T-cell (primary cell): ENCODE measurements around the gene PRR23C. TPM values are rescaled to one million over a fixed set of nuclear protein-coding genes. Genes with fewer than 3 reads are reported as not detected.

Source experiments
- ATAC-seq, 4 experiments: fragments of 200-7000 bp in 3 of 4; fragments of 150-1000 bp in 1 of 4; cut with Tn5 transposase; replicated peaks in 1 of 4; 1 replicate in 3 of 4; 2 replicates in 1 of 4; pipeline ENCODE4 v1.10.0; 2021; ENCODE audit warnings: moderate library complexity in 3 of 4, mild to moderate bottlenecking in 2 of 4, moderate number of reproducible peaks in 1 of 4
- CTCF ChIA-PET, 2 donors: fragments of 300-600 bp; sonication (Branson Sonifier 250); formaldehyde crosslinking; loops; one replicate each; lab custom pipeline; 2022; ENCODE audit warnings: antibody characterized with exemption in 2 of 2; lab: Charles Lee
- POLR2A ChIA-PET, 2 donors: fragments of 300-600 bp; sonication (Branson Sonifier 250); formaldehyde crosslinking; loops; one replicate each; lab custom pipeline; 2022; ENCODE audit warnings: antibody characterized with exemption in 2 of 2; lab: Charles Lee
- DNase-seq, 35 experiments: peaks; one replicate each; pipeline versions ENCODE4 v3.0.0 to v3.0.0-alpha.2; 2013 to 2023
- H3K27ac ChIP-seq: one replicate; pipeline ENCODE4 v1.5.1; 2013; ENCODE audit warnings: low read length
- H3K27me3 ChIP-seq, 2 experiments: replicated peaks in 1 of 2; 1 replicate in 1 of 2; 2 replicates in 1 of 2; pipeline versions ENCODE4 v1.6.1 to v1.7.0; 2013; ENCODE audit warnings: low read length in 1 of 2, mixed read lengths in 1 of 2; ENCODE audit not compliant: control insufficient read depth in 2 of 2, insufficient read depth in 2 of 2; ENCODE audit errors: extremely low read depth in 1 of 2
- H3K36me3 ChIP-seq, 2 donors: 1 replicate in 1 of 2; 2 replicates in 1 of 2; pipeline versions ENCODE4 v1.6.1 to v1.7.0; 2013; ENCODE audit warnings: low read length in 1 of 2; ENCODE audit not compliant: control insufficient read depth in 2 of 2, insufficient read depth in 1 of 2; ENCODE audit errors: extremely low read depth in 1 of 2
- H3K4me1 ChIP-seq, 2 experiments: 1 replicate in 1 of 2; 2 replicates in 1 of 2; pipeline versions ENCODE4 v1.6.1 to v1.7.0; 2013; ENCODE audit warnings: low read length in 2 of 2, mixed read lengths in 1 of 2; ENCODE audit not compliant: insufficient read depth in 2 of 2, control insufficient read depth in 1 of 2; ENCODE audit errors: extremely low read depth in 1 of 2
- H3K4me3 ChIP-seq, 2 donors: 1 replicate in 1 of 2; 2 replicates in 1 of 2; pipeline versions ENCODE4 v1.5.1 to v1.7.0; 2013; ENCODE audit warnings: mild to moderate bottlenecking in 2 of 2, low read length in 1 of 2, moderate library complexity in 1 of 2; ENCODE audit not compliant: control insufficient read depth in 1 of 2; ENCODE audit errors: extremely low read depth in 1 of 2
- H3K9me3 ChIP-seq: 2 replicates; pipeline ENCODE4 v1.7.0; 2013
- H3K27ac Mint-ChIP-seq, 2 donors: one replicate each; pipeline ENCODE4 v1.8.0; 2020 to 2021; ENCODE audit warnings: mild to moderate bottlenecking in 2 of 2, mixed read lengths in 2 of 2
- H3K27me3 Mint-ChIP-seq, 2 donors: one replicate each; pipeline ENCODE4 v1.8.0; 2021 to 2022; ENCODE audit warnings: mixed read lengths in 2 of 2
- H3K36me3 Mint-ChIP-seq: one replicate; pipeline ENCODE4 v1.8.0; 2021; ENCODE audit warnings: mixed read lengths
- H3K4me1 Mint-ChIP-seq, 3 donors: one replicate each; pipeline ENCODE4 v1.8.0; 2020 to 2022; ENCODE audit warnings: mixed read lengths in 3 of 3, mild to moderate bottlenecking in 1 of 3
- H3K4me3 Mint-ChIP-seq, 3 donors: one replicate each; pipeline ENCODE4 v1.8.0; 2020 to 2022; ENCODE audit warnings: mild to moderate bottlenecking in 3 of 3, mixed read lengths in 3 of 3, moderate library complexity in 3 of 3
- H3K9me3 Mint-ChIP-seq, 3 donors: one replicate each; pipeline ENCODE4 v1.8.0; 2020 to 2022; ENCODE audit warnings: mixed read lengths in 3 of 3
- WGBS: methylation state at CpG from one replicate; pipeline ENCODE4 v1.1.5; 2013; ENCODE audit warnings: missing lambda C conversion rate; ENCODE audit not compliant: insufficient coverage; 5-methylcytosine and 5-hydroxymethylcytosine counted together
- total RNA-seq, 35 experiments: library from RNA in 6 of 35; stranded (reverse) in 6 of 35; fragments of 120-200 nt in 1 of 35; gene quantifications; one replicate each; pipeline versions ENCODE4 v1.2.1 to v1.2.4 and lab custom pipeline; 2013 to 2026

PRR23C gene
- total RNA-seq, 5 donors from 2014 or later (not counting 1 experiment from before 2014, with no cell fraction given) = not detected

DNA sequence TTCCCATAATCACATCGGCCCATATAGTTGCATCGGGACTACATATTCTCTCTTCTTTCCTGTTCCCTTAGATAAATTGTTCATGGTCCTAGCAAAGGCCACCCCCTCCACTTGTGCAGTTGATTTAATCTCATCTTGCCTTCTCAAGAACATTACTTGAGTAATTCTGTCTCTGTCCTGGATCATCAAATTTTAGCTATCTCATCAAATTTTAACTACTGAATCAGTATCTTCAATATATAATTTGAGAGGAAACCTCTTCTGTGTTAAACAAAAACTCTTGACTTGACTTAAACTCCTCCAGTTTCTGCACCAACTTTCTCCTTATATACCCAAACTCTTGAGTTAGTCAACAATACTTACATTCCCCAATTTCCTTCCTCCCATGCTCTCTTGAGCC lies 19.7 kb downstream of the PRR23C start:
- H3K4me1 Mint-ChIP-seq = no peaks in the 10 kb centered on the region
- whole genome bisulfite sequencing = 93% methylated on average over 2 of the region's 2 CpGs

DNA sequence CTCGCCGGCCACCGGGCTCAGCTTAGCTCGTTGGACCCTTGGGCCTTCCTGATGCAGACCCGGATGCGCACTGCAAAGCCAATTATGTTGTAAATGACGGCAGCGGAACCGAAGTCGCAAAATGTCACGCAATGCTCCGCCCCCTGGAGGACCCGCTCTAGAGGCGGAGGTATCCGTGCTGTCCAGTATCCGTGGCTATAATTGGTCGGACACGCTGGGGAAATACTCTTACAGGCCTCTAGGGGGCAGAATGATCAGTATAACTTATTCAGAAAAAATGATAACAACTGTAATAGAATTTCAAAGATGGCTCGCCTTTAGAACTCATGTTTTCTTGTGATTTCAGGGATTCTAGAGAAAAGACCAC lies 23.8 kb downstream of the PRR23C start, which contains the start of gene PRR23B:
Gene PRR23B, minus strand, starts transcription at position 59 of the 367 bp plus-strand sequence. CDS start 265 bp downstream, outside the sequence.
- 71% methylated on average over 12 of the region's 19 CpGs for WGBS
- no peak for ATAC-seq
- H3K27ac ChIP-seq = no peak within 1 kb of the TSS

More for the DNA sequence above, 19.7 kb downstream of the PRR23C start:
- H3K9me3 ChIP-seq = no peaks in the 10 kb centered on the region
- H3K4me3 Mint-ChIP-seq = no peak overlapping the region
- no peaks in the 10 kb centered on the region for H3K4me1 ChIP-seq
- H3K27ac ChIP-seq = no peak overlapping the region
- peaks cover 0 to 5% of the 10 kb centered on the region in 2 donors for H3K27me3 Mint-ChIP-seq
- no peaks in the 10 kb centered on the region for H3K36me3 Mint-ChIP-seq
- no peak overlapping the region for H3K27ac Mint-ChIP-seq
- ATAC-seq = no peak
- no peaks in the 10 kb centered on the region for H3K36me3 ChIP-seq
- H3K9me3 Mint-ChIP-seq = peaks cover 6 to 10% (median 6%) of the 10 kb centered on the region in 3 donors
- no peak overlapping the region for H3K4me3 ChIP-seq
- CTCF ChIA-PET = no interaction called here
- POLR2A ChIA-PET = no interaction called here
- no peak for DNase-seq
- no peaks in the 10 kb centered on the region for H3K27me3 ChIP-seq

DNA sequence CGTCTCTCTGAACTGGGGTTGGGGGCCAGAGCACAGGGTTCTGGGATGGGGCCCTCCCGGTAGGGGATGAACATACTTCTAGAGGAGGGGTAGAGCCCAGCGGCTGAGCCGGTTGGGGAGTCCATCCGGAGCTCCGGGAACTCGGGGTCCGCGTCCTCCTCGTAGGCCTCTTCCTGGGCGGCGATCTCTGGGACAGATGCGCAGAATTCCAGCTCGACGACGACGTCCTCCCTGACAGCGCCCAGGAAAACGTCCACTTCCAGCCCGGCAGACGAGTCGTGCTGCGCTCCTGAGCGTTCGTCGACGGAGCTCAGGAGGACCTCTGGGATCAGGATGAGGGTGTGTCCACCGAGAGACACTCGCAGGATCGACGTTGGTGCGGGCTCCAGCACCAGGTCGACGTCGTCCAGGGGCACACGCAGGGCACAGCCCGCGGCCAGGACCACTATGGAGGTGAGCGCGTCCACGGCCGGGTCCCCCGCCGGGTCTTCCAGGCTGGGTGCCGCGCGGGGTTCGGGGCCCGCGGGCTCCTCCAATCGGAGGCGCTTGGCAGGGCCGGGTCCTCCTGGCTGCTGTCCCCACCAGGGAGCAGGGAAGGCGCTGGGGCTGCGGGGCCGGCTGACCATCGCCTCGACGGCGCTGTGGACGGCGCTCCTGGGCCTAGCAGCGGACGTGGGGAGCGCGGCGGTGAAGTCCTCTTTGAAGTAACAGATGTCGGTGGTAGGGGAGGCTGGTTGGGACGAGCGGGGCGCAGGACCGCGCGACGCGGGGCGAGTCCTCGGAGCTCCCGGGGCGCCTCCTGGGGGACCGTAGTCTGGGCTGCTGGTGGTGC lies 24.4 kb downstream of the PRR23C start:
- no peaks in the 10 kb centered on the region for H3K36me3 ChIP-seq
- peaks cover 2 to 10% (median 6%) of the 10 kb centered on the region in 3 donors for H3K9me3 Mint-ChIP-seq
- no peaks in the 10 kb centered on the region for H3K4me1 Mint-ChIP-seq
- POLR2A ChIA-PET = no interaction called here
- no peak for ATAC-seq
- H3K27ac Mint-ChIP-seq = no peak overlapping the region
- WGBS = 75% methylated on average over 68 of the region's 81 CpGs
- peaks cover 1 to 10% of the 10 kb centered on the region in 2 donors for H3K27me3 Mint-ChIP-seq
- H3K27ac ChIP-seq = no peak overlapping the region
- H3K4me3 ChIP-seq = no peak overlapping the region
- no peak for DNase-seq
- H3K27me3 ChIP-seq = peaks cover 0 to 2% of the 10 kb centered on the region in 2 experiments
- H3K4me3 Mint-ChIP-seq = no peak overlapping the region
- no peaks in the 10 kb centered on the region for H3K36me3 Mint-ChIP-seq
- H3K4me1 ChIP-seq = no peaks in the 10 kb centered on the region
- H3K9me3 ChIP-seq = no peaks in the 10 kb centered on the region
- CTCF ChIA-PET = no interaction called here

More for the DNA sequence above, 23.8 kb downstream of the PRR23C start, which contains the start of gene PRR23B:
- Mint-ChIP-seq H3K36me3 (no peaks in the 10 kb centered on the region), H3K9me3 (peaks cover 2 to 10% (median 6%) of the 10 kb centered on the region in 3 donors), H3K27ac (no peak within 1 kb of the TSS), H3K27me3 (peaks cover 1 to 7% of the 10 kb centered on the region in 2 donors), H3K4me1 (no peaks in the 10 kb centered on the region), H3K4me3 (no peak within 1 kb of the TSS)
- Histone ChIP-seq H3K4me3 (no peak within 1 kb of the TSS), H3K36me3 (no peaks in the 10 kb centered on the region), H3K27me3 (peaks cover 0 to 2% of the 10 kb centered on the region in 2 experiments), H3K9me3 (no peaks in the 10 kb centered on the region), H3K4me1 (no peaks in the 10 kb centered on the region)
- POLR2A ChIA-PET = no interaction called here
- no peak for DNase-seq
- CTCF ChIA-PET = no interaction called here

DNA sequence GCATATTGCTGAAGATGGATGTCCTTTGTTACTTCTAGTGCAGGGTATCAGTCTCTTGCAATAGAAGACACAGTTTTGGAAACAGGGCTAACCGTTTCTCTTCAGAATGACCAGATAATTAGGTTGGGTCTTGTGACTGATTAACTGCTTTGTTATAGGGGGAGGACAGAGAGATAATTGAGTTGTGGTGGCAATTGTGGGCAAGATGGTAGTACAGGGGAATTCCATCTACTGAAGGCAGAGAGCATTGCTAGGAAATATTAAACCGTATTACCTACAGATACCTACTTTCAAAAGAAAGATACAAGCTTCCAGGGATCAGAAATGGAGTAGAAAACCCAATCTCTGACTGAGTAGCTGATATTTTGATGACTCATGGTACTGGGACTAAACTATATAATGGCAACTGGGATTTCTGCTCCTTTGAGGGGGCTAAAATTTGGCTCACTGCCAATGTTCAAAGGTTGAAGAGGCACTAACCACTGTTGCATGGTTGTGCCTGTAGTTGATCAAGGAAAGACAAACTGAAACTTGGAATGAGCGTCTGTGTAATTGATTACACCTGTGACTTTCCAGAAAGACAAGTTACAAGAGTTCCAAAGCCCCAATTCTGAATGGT lies 28.2 kb downstream of the PRR23C start:
- Histone ChIP-seq H3K4me1 (no peaks in the 10 kb centered on the region), H3K27ac (no peak overlapping the region), H3K4me3 (no peak overlapping the region), H3K36me3 (no peaks in the 10 kb centered on the region), H3K9me3 (no peaks in the 10 kb centered on the region), H3K27me3 (peaks cover 0 to 2% of the 10 kb centered on the region in 2 experiments)
- WGBS = 65% methylated on average over 2 of the region's 3 CpGs
- no peak for ATAC-seq
- ChIA-PET CTCF (no interaction called here), POLR2A (no interaction called here)
- no peaks in the 10 kb centered on the region for H3K36me3 Mint-ChIP-seq
- no peaks in the 10 kb centered on the region for H3K4me1 Mint-ChIP-seq
- DNase-seq = no peak
- H3K27me3 Mint-ChIP-seq = peaks cover 3 to 16% of the 10 kb centered on the region in 2 donors
- H3K9me3 Mint-ChIP-seq = peaks cover 10 to 18% (median 13%) of the 10 kb centered on the region in 3 donors
- no peak overlapping the region for H3K4me3 Mint-ChIP-seq
- H3K27ac Mint-ChIP-seq = no peak overlapping the region

DNA sequence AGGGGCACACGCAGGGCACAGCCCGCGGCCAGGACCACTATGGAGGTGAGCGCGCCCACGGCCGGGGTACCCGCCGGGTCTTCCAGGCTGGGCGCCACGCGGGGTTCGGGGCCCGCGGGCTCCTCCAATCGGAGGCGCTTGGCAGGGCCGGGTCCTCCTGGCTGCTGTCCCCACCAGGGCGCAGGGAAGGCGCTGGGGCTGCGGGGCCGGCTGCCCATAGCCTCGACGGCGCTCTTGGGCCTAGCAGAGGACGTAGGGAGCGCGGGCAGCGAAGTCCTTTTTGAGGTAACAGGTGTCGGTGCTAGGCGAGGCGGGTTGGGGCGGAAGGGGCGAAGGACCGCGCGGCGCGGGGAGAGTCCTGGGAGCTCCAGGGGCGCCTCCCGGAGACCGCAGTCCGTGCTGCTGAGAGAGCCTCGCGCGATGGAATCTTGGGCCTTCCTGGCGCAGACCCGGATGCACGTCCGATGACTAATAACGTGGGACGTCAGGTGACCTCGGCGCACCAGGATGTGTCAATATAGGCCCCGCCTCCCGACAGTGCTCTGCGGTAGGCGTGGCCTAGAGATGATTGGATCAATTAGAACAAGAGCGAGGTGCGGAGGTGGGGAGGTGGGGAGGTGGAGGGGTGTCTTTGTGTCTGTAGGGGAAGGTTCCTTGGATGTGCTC lies 38.5 kb downstream of the PRR23C start, which contains the start of gene PRR23A:
Gene PRR23A, minus strand, starts transcription at position 218 of the 666 bp plus-strand sequence. Its CDS starts 0 bp downstream, at position 218.
- WGBS = 73% methylated on average over 58 of the region's 60 CpGs
- POLR2A ChIA-PET = no interaction called here
- H3K4me1 Mint-ChIP-seq = no peaks in the 10 kb centered on the region

DNA sequence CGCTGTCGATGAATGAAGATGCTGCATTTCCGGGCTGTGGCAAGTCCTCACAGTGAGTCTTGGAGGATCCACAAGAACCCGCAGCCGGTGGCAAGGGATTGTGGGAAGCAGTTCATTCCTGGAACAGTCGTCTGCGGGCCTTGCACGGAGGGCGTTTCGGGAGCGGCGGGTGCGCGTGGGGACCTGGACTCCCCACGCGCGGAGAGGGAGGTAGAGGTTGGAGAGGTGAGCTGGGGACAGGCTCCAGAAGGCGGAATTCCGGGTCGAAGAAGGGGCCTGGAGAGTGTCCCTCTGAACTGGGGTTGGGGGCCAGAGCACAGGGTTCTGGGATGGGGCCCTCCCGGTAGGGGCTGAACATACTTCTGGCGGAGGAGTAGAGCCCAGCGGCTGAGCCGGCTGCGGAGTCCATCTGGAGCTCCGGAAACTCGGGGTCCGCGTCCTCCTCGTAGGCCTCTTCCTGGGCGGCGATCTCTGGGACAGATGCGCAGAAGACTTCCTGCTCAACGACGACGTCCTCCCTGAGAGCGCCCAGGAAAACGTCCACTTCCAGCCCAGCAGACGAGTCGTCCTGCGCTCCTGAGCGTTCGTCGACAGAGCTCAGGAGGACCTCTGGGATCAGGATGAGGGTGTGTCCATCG lies 39.2 kb downstream of the PRR23C start:
- DNase-seq = no peak
- H3K36me3 Mint-ChIP-seq = peaks cover 3% of the 10 kb centered on the region
- POLR2A ChIA-PET = no interaction called here

More for the DNA sequence above, 38.5 kb downstream of the PRR23C start, which contains the start of gene PRR23A:
- Histone ChIP-seq H3K4me3 (no peak within 1 kb of the TSS), H3K27me3 (peaks cover 0 to 8% of the 10 kb centered on the region in 2 experiments), H3K36me3 (no peaks in the 10 kb centered on the region), H3K4me1 (no peaks in the 10 kb centered on the region), H3K27ac (no peak within 1 kb of the TSS), H3K9me3 (no peaks in the 10 kb centered on the region)
- no peak for DNase-seq
- Mint-ChIP-seq H3K27me3 (peaks cover 2 to 13% of the 10 kb centered on the region in 2 donors), H3K9me3 (peaks cover 14 to 30% (median 19%) of the 10 kb centered on the region in 3 donors), H3K27ac (no peak within 1 kb of the TSS), H3K4me3 (no peak within 1 kb of the TSS), H3K36me3 (peaks cover 3% of the 10 kb centered on the region)
- no peak for ATAC-seq
- CTCF ChIA-PET = no interaction called here

More for the DNA sequence above, 39.2 kb downstream of the PRR23C start:
- H3K27ac ChIP-seq = no peak overlapping the region
- CTCF ChIA-PET = no interaction called here
- no peaks in the 10 kb centered on the region for H3K9me3 ChIP-seq
- no peaks in the 10 kb centered on the region for H3K4me1 ChIP-seq
- WGBS = 84% methylated on average over 34 of the region's 45 CpGs
- Mint-ChIP-seq H3K27ac (no peak overlapping the region), H3K4me1 (no peaks in the 10 kb centered on the region), H3K9me3 (peaks cover 14 to 34% (median 19%) of the 10 kb centered on the region in 3 donors), H3K4me3 (no peak overlapping the region), H3K27me3 (peaks cover 4 to 9% of the 10 kb centered on the region in 2 donors)
- ATAC-seq = no peak
- no peak overlapping the region for H3K4me3 ChIP-seq
- H3K27me3 ChIP-seq = peaks cover 0 to 8% of the 10 kb centered on the region in 2 experiments
- H3K36me3 ChIP-seq = no peaks in the 10 kb centered on the region
